NCI-H524 treated with DMSO at 0.1 percent for 48 hours (cell line): ENCODE data around the gene CASKIN1.

Experiments used
- DNase-seq: peaks from one replicate; lab custom pipeline; 2025; lab: John Stamatoyannopoulos, UW

The CASKIN1 gene

DNA sequence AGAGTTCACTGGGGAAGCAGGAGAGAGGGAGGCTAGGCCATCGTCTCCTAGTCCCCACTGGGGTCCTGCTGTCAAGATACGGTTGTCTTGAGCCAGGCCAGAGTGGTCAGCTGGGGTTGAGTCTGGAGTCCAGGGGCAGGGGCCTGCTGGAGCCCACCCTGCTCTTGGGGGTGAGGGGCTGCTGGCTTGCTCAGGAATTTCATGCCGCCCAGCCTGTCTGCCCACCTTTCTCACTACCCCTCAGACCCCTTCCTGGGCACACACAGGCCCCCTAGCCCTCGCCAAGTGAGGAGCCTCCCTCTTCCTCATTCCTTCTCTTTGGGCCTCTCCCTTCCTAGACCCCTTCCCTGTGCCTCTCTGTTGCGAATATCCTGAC is 39.6 kb downstream of the CASKIN1 start:
- DNase-seq, result no peak

DNA sequence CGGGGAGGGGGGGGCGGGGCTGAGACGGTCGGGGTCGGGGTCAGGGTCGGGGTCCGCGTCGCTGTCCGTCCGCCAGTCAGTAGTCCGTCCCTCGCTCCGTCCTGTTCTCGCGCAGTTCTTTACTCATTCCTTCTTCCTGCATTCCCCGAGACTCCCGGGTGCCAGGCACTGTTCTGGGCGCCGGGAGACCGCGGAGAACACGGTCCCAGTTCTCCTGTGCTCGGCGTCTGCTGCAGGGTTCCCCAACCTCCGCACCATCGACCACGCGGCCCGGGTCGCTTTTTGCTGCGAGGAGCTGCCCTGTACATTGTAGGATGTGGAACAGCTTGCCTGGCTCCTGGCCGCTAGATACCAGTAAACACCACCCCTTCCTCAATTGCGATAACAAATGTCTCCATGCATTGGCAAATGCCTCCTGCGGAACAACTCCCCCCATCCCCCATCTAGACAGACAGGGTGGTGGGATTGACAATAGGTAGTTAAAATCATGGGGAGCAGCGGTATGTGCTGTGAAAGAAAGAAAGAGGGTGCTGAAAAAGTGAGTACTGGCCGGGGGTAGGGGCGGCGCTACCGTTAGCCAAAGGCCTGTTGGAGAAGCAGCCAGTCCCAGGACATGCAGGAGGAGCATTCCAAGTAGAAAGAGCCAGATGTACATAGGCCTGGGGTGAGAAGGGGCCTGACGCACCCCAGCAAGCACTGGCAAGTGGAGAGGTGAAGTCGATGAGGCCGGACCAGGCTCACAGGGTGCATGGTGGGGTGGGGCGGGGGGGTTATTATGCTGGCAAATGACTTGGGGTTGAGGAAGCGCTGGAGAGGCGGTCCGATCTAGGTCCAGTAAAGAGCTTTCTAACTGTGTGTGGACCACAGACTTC is 40.2 kb downstream of the CASKIN1 start:
- no peak for DNase-seq

DNA sequence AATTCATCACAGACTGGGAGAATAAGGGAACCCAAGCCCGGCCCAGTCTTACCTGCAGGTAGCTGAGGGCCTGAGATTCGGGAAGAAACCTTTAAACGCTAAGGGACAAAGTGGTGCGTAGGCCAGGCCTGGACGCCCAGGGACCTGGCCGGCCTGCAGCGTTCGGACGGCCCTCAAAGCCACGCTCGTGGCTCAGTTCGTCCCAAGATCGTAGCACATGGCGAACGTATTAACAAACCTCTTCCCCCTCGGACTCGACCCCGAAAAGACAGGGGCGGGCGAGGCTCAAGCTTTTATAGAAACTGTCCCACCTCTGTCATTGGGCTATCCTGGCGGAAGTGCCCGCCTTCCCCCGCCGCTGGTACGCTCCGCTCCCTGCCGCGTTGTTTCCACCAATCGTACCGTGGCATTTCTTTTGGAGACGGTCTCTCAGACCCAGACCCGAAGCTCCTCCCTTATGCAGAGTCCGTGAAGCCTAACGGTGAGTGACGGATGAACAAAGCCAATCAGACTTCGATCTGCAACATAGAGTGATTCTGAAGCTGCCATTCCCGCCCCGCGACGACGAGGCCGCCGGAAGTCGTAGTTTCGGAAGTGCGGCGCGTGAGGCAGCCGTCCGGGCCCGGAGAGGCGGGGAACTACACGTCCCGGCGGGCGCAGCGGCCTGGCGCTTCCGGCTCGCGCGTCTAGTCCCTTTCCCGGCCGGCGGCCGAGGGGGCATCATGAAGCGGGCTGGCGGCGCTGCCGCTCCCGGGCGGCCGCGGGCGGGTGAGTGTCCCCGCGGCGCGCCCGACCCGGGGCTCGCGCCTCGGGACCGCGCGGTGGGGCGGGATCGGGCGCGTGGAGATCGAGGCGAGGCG is 41.1 kb downstream of the CASKIN1 start, which contains the start of gene TRAF7:
TSS of gene TRAF7 (plus strand) at position 692 of the 860 bp plus-strand sequence. CDS start 8,139 bp downstream, outside the sequence.
- peak; percentile 100 for DNase-seq

DNA sequence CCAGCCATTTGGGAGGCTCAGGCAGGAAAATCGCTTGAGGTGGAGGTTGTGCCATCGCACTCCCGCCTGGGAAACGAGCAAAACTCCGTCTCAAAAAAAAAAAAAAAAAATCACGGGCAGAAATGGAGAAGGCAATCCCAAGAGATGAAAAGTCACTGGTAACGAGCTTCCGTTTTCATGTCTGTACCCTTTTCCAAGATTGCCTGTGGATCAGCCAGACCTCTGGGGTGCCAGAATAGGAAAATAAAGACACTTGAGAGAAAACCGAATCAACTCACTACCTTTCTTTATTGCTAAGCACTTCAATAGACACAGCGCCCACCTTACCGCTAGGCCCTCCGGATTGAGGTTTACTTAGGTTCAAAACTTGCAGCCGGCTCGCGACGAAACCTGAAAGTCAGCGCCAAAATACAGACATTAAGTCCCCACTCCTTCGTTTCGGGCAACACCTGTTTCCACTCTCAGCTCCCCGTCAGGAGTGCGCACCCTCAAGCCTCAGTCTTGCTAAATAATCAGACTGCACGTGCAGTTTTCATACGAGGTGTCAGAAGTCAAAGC is 41.8 kb downstream of the CASKIN1 start:
- no peak for DNase-seq

DNA sequence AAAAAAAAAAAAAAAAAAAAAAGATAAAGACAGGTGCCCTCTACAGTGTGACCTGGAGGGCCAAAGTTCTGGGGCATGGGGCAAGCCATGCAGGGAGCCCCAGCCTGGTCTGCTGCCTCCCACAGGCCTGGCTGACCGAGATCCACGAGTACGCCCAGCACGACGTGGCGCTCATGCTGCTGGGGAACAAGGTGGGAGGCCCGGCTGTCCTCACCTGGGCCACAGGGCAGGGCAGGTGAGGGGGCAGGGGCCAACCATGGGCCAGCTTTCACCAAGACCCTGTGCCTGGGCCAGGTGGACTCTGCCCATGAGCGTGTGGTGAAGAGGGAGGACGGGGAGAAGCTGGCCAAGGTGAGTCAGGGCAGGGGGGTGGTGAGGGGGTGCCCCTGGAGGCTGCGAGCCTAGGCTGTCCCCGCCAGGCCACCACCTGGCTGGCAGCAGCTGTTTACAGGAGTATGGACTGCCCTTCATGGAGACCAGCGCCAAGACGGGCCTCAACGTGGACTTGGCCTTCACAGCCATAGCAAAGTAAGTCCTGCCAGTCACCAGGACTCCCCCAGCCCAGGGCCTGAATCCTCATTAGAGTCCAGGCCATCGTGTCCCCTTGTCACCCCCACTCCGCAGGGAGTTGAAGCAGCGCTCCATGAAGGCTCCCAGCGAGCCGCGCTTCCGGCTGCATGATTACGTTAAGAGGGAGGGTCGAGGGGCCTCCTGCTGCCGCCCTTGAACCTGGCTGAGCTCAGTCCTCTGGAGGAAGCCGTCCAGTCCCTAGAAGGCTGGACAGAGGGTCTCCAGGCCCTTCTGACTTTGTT is 43.5 kb downstream of the CASKIN1 start:
- DNase-seq, result no peak

DNA sequence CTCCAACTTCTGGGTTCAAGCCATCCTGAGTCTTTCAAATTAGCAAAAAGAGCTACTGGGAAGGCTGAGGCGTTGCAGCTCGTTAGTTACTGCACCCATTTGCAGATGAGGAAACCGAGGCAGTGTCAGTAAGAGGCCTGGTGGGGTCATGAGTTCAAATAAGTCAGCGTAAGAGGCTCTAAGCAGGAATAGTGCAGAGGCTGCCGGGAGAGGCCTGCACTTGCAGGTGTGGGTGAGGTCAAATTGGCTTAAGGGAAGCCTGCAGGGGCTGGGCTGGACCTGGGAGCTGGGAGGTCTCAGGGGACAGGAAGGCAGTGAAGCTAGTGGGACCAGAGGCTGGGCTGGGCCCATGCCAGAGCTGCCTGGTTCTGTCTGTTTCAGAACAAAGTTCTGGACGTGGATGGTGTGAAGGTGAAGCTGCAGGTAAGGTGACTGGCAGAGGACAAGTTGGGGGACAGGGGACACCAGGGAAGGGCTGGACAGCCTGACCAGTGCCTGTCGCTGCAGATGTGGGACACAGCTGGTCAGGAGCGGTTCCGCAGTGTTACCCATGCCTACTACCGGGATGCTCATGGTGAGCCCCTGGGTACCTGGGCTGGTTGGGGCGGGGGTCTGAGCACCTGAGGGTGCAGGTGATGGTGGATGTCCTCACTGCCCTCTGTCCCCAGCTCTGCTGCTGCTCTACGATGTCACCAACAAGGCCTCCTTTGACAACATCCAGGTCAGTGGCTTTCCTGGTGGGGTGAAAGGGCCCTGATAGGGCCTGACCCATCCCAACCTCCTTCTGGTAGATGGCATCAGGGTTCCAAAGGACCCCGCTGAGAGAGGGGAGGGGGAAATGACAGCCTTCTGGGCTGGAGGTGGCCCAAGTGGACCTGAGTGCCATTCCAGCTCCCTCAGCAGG is 45.0 kb downstream of the CASKIN1 start:
- no peak for DNase-seq

DNA sequence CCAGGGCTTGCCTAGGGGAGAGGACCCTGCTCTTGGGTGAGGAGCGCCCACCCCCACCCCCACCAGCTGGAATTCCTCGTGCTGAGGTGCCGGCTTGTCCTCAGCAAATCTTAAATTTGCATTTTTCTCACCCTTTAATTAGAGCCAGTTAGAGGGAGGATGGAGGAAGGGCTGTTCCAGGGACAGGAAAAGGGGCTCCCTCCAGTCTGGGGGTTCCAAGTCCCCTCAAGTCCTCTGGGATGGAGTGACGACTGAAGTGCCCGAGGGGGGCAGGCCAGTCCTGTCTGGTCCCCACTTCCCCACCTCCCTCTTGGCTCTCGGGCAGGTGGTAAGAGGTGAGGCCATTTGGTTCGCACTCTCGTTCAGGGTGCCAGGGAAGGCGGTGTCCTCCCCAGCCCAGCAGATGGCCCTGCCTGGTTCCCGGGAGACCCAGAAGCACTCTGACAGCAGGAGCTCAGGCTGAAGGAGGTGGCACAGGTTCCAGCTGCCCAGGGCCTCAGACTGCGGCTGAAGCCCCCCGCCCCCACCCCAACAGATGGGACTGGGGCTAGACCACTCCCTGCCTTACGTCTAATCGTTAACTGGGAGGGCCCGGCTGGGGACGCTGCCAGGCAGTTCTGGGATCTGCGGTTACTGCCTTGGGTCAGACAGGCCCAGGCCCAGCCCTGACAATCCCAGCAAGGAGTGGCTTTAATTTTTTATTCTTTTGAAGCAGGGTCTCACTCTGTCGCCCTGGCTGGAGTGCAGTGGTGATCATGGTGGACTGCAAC is 45.8 kb downstream of the CASKIN1 start:
- peak; percentile 95 for DNase-seq

DNA sequence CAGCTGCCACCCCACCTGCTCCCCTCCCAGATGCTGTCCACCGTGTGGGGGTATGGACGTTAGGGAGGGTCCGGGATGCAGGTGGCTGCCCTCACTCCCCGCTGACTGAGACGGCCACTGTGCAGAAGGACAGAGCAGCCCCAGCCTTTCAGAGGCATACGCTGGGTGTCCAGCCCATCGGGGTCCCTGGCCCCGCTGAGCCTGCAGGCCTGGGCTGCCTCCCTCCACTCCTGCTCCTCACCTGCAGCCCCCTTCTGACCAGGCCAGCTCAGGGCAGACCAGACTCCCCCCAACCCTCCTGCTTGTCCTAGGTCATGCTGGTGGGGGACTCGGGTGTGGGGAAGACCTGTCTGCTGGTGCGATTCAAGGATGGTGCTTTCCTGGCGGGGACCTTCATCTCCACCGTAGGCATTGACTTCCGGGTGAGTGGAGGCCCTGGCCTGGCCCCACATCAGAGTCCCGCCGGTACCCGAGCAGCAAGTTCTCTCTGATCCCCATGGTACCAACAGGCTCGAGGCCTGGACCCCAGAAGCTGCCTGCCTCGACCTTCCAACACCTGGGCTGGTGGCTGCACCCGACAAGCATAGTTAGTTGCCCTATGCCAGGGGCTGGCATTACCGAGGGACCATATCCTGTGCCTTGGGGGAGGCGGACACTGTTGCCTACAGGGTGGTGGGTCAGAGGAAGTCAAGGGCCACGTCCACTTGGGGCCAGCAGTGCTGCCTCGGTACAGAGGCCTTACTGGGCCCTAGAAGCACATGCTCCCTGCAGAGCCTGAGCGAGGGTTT is 46.6 kb downstream of the CASKIN1 start:
- no peak for DNase-seq

DNA sequence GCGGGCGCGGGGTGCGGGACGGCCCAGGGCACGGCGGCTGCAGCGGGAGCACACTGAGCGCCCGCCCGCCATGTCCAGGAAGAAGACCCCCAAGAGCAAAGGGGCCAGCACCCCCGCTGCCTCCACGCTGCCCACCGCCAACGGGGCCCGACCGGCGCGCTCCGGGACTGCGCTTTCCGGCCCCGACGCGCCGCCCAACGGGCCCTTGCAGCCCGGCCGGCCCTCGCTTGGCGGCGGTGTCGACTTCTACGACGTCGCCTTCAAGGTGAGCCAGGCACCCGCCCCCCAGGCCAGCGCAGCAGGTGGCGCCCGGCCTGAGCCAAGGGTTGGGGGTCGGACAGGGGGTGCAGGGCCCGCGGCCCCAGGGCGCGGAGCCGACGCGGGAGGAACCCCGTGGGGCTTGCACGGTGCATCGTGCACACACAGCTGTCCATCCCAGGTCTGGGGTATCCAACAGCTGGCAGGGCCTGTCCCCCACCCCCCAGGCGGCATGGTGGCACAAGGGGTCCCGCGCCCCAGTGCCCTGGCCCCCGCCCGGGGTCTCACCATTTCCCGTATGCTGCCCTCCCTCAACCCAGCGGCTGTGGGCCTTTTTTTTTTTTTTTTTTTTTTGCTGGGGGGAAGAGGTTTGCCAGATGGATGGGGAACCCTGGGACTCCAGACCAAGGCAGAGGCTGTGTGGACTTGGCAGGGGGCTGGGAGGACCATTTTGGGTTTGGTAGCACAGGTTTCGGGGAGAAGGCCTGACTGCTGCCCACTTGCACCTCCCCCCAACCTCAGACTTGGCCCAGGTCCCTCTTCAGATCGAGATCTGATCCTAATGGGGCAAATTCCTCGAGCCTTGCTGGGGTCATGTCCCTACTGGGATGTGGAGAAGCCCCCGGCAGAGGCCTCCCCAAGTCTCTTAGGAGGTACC is 47.4 kb downstream of the CASKIN1 start:
- DNase-seq, result no peak

DNA sequence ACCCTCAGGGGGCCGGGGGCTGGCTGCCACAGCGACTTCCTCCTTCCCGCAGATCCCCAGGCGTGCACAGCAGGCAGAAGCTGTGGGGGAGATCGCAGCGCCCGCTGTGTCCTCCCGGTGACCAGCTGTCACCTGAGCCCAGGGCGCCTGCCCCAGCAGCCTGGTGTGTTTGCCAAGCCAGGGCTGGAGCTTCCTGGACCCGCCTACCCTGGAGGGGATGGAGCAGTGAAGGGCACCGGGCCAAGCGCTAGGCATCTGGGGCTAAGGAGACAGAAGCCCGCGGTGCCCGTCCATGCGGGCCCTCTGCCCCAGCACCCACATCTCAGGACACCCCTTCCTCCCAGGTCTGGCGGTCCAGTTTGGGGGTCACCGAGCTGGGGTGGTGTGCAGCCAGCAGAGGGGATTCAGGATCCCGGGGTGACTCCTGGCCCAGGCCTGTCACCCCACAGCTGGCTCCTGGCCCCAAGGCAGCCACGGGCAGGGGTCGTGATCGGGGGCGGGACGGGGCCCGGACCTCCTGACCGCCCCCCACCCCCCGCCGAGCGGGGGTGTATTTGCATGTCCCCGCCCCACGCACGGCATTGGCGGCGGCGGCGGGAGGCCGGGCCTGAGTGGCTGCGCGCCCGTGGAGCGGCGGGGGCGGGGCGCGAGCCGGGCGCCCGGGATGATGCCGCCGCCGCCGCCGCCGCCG is 48.3 kb downstream of the CASKIN1 start, which contains the start of gene RAB26:
TSS of gene RAB26 (plus strand) at position 645 of the 691 bp plus-strand sequence. CDS start 159 bp downstream, outside the sequence.
- peak; percentile 78 for DNase-seq

DNA sequence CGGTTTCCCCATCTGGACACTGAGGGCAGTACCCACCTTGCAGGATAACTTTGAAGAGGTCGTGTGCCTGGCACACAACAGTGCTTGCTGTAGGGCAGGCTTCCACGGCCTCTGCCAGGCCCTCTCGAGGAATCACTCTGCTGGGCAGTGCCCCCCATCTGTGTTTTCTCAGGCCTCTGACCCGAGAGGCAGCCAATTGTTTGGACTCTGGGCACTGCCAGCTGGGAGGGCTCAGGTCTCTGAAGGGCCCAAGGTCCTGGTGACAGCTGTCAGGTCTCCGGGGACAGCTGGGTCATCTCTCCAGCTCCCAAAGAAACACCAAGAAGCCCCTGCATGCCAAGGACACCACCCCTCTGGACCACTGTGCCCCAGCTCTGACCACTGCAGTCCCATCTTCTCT is 49.0 kb downstream of the CASKIN1 start:
- DNase-seq, result no peak

DNA sequence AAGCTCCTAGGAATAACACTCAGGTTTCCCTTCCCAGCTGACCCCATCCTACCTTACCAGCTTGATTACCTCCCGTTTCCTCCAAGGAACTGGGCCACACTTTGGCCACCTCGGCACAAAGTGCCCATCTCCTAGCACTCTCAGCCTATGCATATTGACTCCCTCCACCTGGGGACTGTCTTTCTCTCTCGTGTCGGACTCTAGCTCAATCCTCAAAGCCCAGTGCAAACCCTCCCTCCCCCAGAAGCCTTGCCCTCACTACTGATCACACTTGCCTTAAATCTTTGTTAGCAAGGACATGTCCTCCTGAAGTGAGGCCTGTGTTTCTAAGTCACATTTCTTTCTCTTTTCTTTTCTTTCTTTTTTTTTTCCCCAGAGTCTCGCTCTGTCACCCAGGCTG is 50.6 kb downstream of the CASKIN1 start:
- DNase-seq, result no peak

DNA sequence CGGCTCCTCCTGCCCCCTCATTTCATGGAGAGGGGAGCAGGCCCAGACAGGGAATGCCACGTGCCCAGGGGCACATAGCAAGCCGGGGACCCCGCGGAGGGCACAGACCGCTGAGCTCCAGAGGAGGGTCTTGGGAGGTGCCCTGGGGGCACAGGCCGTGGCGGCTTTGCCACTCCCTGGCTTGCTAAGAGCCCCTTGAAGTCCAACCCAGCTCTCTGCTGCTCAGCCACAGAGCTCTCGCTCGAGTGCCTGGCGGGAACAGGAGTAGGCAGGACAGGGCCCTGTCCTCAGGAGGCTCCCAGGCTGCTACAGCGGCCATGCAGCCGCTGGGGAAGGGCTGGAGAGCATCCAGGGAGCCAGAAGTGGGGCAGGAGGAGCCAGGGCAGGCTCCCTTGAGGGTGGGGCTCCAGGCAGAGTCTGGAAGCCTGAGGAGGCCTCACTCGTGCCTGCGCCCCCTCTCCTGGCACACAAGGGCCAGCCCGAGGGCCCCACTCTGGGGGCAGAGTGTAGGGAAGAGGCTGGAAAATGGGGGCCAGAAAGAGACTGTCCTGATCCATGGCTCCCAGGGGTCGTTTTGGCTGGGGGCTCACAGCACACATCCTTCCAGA is 52.4 kb downstream of the CASKIN1 start:
- DNase-seq, result no peak

DNA sequence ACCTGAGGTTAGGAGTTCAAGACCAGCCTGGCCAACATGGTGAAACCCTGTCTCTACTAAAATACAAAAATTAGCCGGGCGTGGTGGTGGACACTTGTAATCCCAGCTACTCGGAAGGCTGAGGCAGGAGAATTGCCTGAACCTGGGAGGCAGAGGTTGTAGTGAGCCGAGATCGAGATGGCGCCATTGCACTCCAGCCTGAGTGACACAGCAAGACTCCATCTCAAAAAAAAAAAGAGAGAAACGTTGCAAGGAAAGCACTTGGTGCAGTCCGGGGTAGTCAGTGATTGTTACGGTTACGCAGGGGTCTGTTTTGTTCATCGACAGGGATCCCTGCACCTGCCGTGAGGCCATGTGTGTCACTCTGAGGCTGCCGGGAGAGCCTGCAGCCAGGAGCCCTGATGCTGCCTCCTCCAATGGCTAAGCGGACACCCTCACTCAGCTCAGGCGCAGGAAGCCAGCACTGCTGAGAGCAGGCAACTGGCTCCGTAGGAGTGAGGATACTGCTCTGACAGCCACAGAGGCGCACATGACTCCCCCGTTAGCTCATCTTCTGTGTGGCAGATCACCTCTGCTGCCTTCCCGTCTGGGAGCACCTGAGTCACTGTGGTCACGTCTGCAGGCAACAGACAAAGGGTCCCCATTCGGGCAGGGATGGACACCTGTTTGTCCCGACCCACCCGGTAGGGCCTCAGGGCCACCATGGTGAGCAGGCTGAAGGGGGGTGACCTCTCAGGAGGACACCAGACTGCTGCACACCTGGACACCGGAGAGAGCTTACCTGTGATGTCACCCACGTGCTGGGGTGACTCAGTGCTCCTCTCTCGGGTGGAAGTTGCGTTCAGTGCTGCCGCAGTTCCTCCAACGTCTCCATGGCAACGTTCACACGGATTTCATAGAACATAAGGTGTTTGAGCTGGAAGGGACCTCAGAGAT is 53.2 kb downstream of the CASKIN1 start:
- no peak for DNase-seq

DNA sequence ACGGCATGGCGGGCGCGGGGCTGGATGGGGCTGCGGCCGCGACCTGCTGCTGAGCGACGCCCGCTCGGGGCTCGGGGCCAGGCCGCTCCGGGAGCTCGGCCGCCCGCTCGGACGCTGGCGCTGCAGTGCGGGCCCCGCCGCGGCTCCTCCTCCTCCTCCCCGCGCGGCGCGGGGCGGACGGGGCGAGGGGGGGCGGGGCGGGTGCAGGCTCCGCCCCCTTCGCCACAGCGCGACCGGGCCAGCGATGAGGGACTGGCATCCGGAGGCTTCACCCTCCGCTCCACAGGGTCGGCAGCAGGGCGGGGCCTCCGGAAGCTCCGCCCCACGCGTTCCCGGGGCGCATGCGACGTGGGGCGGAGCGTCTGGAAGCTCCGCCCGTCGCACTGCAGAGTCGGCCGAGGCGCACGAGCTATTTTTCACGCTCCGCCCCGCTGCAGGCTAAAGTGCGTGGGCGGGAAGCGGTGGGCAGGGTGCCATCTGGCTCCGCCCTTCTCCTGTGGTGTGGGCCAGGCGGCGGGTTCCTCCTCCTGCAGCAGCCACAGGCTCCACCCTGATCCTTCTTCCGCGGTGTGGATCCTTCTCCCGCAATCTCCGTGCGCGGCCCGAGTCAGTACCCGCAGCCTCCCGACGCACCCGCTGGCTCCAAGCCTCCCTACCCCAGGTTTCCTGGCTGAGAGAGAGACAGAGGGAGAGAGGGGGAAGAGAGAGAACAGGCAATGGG is 60.5 kb downstream of the CASKIN1 start, which contains the start of gene PKD1:
TSS of gene PKD1 (minus strand) at position 129 of the 721 bp plus-strand sequence. CDS start 209 bp downstream, outside the sequence.
- DNase-seq, result peak; percentile 48
